Activated T-cell treated with anti-CD3 and anti-CD28 coated beads, Interleukin-2, amount 50 U/mL, for 4 hours (primary cell): Measurements from ENCODE around the gene TCF19. TPM values are rescaled to one million over a fixed set of nuclear protein-coding genes. Genes with fewer than 3 reads are reported as not detected.
A peak's percentile ranks its signal among the peaks of the same experiment; 100 is the strongest.
"Not testable (repeated sequence)": the region's sequence is repeated elsewhere in the genome, so short reads cannot be mapped to it uniquely, and the experiment has no call there.

ENCODE experiments used
- ATAC-seq, 2 donors: fragments of 200-7000 bp; cut with Tn5 transposase; one replicate each; pipeline ENCODE4 v1.10.0; 2021
- DNase-seq: peaks from one replicate; pipeline ENCODE4 v3.0.0-alpha.2; 2020
- H3K27me3 Mint-ChIP-seq: one replicate; pipeline ENCODE4 v1.8.0; 2021; ENCODE audit warnings: low read depth, mixed read lengths
- H3K36me3 Mint-ChIP-seq: one replicate; pipeline ENCODE4 v1.8.0; 2022; ENCODE audit warnings: mixed read lengths; ENCODE audit not compliant: insufficient read depth
- H3K4me1 Mint-ChIP-seq: one replicate; pipeline ENCODE4 v1.8.0; 2021; ENCODE audit warnings: low read depth, mixed read lengths
- H3K4me3 Mint-ChIP-seq: one replicate; pipeline ENCODE4 v1.8.0; 2021; ENCODE audit warnings: mild to moderate bottlenecking, moderate library complexity, mixed read lengths
- H3K9me3 Mint-ChIP-seq: one replicate; pipeline ENCODE4 v1.8.0; 2021; ENCODE audit warnings: mixed read lengths
- total RNA-seq, 3 donors: library from RNA; stranded (reverse); gene quantifications; one replicate each; pipeline ENCODE4 v1.2.1, GENCODE V29; 2021

TCF19 gene
- total RNA-seq, 3 donors from 2014 or later = 28.8 to 31.1 (median 30.8) TPM

DNA sequence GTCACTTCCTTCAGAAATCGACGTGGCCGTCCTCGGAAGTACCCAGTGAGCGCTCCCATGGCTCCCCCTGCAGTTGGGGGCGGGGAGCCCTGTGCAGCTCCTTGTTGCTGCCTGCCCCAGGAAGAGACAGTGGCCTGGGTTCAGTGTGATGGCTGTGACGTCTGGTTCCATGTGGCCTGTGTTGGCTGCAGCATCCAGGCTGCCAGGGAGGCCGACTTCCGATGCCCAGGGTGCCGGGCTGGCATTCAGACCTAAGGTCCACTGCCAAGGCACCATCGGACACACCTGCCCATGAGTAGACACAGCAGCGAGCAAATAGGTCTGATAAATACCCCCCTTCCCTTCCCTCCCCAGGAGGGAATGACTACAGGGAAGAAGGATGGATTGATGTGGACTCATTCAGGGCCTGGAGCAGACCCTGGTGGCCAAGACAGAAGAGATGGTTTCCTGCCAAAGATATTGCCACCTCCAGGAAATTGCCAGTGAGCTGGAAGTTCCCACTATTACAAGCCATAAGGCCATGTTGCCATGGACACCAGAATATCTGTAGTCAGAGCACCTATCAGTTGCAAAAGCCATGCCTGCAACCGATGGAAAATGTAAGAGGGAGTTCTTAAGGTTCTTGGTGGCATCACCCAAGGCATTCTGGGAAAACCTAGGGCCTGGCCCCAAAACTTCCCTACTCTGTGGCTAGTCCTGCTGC, 4.2 kb downstream of the TCF19 start:
- no peaks in the 10 kb centered on the region for H3K27me3 Mint-ChIP-seq
- H3K4me1 Mint-ChIP-seq = peaks cover 18% of the 10 kb centered on the region
- no peak for DNase-seq
- H3K9me3 Mint-ChIP-seq = no peaks in the 10 kb centered on the region
- H3K36me3 Mint-ChIP-seq = no peaks in the 10 kb centered on the region
- ATAC-seq = no peak
- H3K4me3 Mint-ChIP-seq = no peak overlapping the region

DNA sequence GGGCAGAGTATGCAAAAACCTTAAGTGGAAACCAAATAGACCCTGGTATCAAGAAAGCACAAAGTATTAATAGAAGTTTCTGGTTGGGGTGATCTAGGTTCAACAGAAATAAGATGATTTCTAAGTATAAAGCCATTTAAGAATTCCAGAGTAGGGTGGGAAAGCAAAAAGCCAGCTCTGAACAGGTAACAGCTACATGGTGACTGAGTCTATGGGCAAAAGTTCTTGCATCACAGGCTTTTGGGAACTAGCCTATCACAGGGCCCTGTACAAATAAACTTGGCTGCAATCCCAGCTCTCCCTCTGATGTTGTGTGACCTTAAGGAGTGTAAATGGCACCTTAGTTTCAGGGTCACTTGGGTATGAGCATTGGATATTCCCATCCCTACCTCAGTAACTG, 5.5 kb downstream of the TCF19 start:
- ATAC-seq = no peak
- no peak for DNase-seq
- Mint-ChIP-seq H3K4me1 (peaks cover 11% of the 10 kb centered on the region), H3K27me3 (no peaks in the 10 kb centered on the region), H3K4me3 (no peak overlapping the region), H3K36me3 (no peaks in the 10 kb centered on the region), H3K9me3 (no peaks in the 10 kb centered on the region)

DNA sequence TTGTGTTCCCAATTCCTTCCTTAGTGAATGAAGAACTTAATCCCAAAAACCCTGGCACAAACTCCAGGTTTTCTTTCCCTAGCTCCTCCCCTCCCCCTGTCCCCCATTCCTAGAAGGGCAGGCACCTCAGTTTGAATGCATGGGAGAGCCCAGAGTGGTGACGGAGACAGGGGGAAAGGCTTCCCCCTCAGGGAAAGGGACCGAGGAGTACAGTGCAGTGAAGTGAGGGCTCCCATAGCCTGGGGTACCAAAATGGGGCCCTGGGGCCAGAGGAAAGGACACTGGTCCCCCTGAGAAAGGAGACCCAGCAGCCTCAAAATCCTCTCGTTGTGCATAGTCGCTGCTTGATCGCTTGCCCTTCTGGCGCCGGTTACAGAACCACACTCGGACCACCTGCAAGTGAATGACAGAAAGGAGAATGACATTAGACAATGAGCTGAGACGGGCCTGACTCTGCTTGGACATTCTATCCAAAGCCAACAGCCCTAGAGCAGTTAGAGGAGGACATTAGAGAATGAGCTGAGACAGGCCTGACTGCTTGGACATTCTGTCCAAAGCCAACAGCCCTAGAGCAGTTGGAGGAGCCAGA, 6.2 kb downstream of the TCF19 start:
- not testable (repeated sequence) for H3K9me3 Mint-ChIP-seq

DNA sequence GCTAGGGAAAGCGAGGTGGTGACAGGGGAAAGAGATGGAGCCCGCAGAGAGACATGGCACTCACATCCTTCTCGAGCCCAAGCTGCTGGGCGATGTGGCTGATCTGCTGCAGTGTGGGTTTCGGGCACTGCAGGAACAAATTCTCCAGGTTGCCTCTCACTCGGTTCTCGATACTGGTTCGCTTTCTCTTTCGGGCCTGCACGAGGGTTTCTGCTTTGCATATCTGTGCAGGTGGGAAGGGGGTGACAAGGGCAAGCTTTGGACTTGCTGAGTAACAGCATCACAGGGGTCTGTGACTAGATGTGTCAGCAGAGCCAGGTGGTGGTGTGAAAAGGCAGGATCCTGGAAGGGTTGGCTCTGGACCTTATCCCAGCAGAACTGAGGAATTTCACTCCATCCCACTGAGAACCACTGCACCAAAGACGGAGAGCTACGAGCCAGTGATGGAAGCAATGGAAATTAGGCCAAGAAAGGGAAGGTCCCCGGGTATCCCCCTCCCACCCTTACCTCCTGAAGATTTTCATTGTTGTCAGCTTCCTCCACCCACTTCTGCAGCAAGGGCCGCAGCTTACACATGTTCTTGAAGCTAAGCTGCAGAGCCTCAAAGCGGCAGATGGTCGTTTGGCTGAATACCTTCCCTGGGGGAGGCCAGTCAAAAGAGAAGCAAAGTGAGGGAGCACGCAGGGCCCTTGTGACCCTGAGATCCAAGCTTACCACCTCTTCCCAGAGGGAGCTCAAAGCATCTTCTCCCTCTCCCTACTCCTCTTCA, 6.9 kb downstream of the TCF19 start:
- not testable (repeated sequence) for H3K4me3 Mint-ChIP-seq, DNase-seq, H3K36me3 Mint-ChIP-seq, H3K9me3 Mint-ChIP-seq, H3K4me1 Mint-ChIP-seq, H3K27me3 Mint-ChIP-seq
- ATAC-seq = peak; percentile 28 to 48

More for the DNA sequence above, 6.2 kb downstream of the TCF19 start:
- ATAC-seq, H3K4me3 Mint-ChIP-seq, DNase-seq, H3K27me3 Mint-ChIP-seq, H3K36me3 Mint-ChIP-seq, H3K4me1 Mint-ChIP-seq: not testable (repeated sequence)

DNA sequence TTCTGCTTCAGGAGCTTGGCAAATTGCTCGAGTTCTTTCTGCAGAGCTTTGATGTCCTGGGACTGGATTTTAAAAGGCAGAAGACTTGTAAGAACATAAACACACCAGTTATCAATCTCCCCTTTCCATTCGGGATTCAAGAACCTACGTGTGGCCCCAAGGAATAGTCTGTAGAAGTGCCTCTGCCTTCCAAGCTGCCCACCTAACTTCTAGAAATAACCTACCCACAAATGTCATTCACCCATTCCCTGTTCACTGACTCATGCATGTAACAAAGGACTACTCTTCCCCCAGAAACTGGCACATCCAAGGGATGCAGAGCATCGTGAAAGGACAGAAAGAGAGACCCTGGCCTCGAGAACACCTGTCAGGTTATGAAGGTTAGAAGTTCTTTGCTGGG, 7.6 kb downstream of the TCF19 start:
- DNase-seq (no peak), ATAC-seq (no peak)
- no peak overlapping the region for H3K4me3 Mint-ChIP-seq
- no peaks in the 10 kb centered on the region for H3K27me3 Mint-ChIP-seq
- peaks cover 4% of the 10 kb centered on the region for H3K4me1 Mint-ChIP-seq
- no peaks in the 10 kb centered on the region for H3K36me3 Mint-ChIP-seq
- H3K9me3 Mint-ChIP-seq = no peaks in the 10 kb centered on the region

DNA sequence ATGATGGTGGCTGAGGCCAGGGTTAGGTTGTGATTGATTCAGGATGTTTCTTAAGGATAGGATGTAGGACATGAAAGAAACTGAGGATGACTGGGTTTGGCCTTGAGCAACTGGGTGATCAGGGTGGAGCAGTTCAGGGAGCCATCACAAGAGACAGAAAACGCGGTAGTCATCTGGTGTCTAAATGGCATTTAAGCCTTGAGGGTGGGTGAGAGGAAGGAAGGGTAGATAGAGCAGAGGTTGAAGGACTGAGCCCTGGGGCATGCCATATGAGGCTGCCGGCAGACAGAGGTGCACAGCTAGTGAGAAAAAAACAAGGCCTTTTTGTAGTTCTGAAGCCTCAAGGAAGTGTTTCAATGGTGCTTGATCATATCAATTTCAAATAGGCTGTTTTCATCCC, 10.2 kb downstream of the TCF19 start:
- Mint-ChIP-seq H3K9me3 (no peaks in the 10 kb centered on the region), H3K27me3 (no peaks in the 10 kb centered on the region), H3K4me1 (peaks cover 4% of the 10 kb centered on the region), H3K4me3 (no peak overlapping the region), H3K36me3 (no peaks in the 10 kb centered on the region)
- ATAC-seq = no peak
- DNase-seq = no peak

DNA sequence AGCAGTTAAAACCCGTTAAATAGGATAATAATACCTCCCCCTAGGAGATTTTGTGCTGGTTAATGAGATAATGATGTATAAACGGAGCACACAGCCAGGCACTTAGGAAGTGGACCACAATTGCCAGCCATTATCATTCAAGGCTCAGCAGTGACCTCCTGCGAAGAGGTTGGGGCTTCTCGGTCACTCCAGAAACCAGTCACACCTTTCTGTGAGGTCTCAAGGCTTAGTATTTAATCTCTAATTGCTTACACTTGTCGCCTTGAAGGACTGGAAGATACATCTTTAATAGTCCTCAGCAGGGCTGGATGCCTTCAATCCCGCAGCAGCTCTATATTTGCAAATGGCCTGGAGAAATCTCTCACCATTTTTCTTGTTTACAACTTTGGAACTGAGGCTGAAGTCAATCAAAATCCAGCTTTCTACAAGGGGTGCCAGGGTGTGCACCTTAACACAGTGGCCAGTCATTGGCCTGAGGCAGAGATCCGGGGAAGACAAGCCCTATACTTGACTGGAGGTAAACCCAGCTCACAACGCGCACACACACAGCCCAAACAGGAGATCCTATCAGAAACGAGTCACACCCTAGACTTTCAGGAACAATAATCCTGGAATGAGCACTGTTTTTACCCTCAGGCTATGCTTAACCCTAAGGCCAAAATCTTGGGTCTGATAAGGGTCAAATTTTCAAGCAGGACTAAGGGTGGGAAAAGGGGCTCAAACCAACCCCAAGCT, 10.9 kb downstream of the TCF19 start:
- no peaks in the 10 kb centered on the region for H3K36me3 Mint-ChIP-seq
- ATAC-seq = no peak
- H3K4me3 Mint-ChIP-seq = no peak overlapping the region
- no peak for DNase-seq
- no peaks in the 10 kb centered on the region for H3K27me3 Mint-ChIP-seq
- H3K9me3 Mint-ChIP-seq = no peaks in the 10 kb centered on the region
- peaks cover 4% of the 10 kb centered on the region for H3K4me1 Mint-ChIP-seq

DNA sequence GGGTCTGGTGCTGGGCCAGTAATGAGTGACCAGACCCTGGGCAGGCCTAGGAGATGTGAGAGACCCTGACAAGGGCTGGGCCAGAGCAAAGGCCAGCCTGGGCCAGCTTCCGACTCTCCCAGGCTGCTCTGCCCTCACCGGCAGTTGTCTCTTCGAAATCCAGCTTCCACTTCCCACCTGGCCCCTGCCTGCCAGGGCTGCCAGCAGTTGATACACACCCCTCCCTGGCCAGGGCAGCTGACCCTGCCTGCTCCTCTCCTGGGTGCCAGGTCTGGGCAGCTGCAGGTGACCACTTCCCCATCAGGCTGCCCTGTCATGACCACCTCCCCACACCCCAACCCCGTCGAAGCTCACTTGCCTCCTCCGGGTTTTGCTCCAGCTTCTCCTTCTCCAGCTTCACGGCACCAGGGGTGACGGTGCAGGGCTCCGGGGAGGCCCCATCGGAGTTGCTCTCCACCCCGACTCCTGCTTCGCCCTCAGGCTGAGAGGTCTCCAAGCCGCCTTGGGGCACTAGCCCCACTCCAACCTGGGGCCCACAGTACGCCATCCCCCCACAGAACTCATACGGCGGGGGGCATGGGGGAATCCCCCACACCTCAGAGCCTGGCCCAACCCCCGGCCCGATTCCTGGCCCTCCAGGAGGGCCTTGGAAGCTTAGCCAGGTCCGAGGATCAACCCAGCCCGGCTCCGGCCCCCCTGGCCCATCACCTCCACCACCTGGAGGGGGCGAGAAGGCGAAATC, 11.6 kb downstream of the TCF19 start:
- not testable (repeated sequence) for H3K4me1 Mint-ChIP-seq, H3K36me3 Mint-ChIP-seq, DNase-seq, H3K9me3 Mint-ChIP-seq, H3K27me3 Mint-ChIP-seq, H3K4me3 Mint-ChIP-seq, ATAC-seq

DNA sequence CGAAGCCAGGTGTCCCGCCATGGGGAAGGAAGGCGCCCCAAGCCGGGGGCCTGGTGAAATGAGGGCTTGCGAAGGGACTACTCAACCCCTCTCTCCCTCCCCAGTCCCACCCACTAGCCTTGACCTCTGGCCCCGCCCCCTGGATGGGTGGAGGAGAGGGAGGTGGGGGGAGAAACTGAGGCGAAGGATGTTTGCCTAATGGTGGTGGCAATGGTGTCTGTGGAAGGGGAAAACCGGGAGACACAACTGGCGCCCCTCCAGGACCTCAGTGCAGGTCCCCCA, 12.2 kb downstream of the TCF19 start, which contains the start of gene POU5F1:
POU5F1 (minus strand) TSS at position 83 of the 282 bp plus-strand sequence; CDS start at position 21, 62 bp downstream.
- Mint-ChIP-seq H3K36me3 (no peaks in the 10 kb centered on the region), H3K27me3 (no peaks in the 10 kb centered on the region), H3K4me1 (no peaks in the 10 kb centered on the region), H3K9me3 (no peaks in the 10 kb centered on the region), H3K4me3 (no peak within 1 kb of the TSS)
- ATAC-seq (no peak), DNase-seq (no peak)

DNA sequence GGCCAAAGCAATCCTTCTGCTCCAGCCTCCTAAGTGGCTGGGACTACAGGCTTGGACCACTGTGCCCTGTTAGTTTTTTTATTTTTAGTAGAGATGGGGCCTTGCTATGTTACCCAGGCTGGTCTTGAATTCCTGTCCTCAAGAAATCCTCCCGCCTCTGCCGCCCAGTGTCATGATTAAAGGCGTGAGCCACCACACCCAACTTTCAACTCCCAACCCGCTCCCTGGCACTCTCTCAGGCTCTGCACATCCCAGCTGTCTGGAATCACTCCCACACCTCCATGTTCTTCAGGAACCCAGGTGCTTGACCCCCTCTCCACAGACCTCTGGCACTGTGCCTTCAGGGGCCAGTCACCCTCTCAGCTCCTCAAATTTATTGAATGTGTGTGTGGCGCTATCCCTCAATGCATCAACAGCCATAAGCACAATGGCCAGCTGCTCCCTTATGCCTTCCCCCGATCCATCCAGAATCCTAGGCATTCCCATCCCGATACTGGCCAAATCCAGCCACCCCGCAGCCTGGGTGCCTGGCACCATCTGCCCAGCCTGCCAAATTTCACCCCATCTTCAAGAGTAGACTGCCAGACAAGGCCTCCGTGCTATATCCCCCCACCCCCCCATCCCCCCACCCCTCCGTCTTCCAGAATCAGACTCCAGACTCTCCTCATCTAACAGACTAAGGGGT, 12.7 kb downstream of the TCF19 start:
- ATAC-seq = no peak

DNA sequence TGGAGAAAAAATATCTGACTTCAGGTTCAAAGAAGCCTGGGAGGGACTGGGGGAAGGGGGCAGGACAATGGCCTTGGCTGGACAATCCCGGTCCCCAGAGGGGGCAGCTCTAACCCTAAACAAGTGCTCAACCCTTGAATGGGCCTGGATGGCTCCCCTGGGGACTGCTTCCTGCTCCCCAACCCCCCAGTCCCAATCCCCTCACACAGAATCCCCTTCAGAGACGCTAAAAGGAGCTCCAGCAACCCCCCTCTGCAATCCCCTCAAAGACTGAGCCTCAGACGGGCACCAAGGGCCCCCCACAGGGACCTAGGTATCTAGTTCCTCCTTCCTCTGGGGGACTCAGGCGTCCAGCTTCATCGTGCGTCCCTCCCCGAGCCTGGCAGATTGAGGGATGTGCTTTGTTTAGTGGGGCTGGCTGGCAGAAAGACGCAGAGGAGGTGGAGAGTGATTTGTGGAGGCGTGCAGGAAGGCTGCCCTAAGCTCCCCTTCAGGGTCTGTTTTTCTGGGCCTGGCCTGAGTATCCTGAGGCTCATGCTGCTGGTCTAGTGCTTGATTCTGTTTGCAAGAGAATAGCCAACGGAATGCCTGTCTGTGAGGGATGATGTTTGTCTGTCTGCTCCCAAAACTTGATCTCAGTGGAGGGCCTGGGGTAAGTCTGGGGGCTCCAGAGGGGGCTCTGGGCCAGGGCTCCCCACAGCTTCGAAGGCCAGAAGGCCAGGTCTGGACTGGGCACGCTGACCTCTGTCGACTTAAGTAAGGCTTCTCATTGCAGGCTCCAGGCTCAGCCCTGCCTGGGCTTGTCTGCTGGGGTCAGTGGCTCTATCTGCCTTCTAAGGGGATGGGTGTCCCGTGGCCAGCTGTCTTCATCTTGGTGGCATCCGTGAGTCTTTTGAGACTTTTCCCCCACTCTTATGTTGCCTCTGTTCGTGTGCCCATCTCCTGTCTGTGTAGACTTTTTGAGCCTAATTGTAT, 13.8 kb downstream of the TCF19 start:
- H3K9me3 Mint-ChIP-seq = no peaks in the 10 kb centered on the region
- peaks cover 4% of the 10 kb centered on the region for H3K4me1 Mint-ChIP-seq
- no peaks in the 10 kb centered on the region for H3K27me3 Mint-ChIP-seq
- no peak overlapping the region for H3K4me3 Mint-ChIP-seq
- H3K36me3 Mint-ChIP-seq = no peaks in the 10 kb centered on the region
- ATAC-seq (no peak), DNase-seq (no peak)

More for the DNA sequence above, 12.7 kb downstream of the TCF19 start:
- Mint-ChIP-seq H3K4me1 (peaks cover 3% of the 10 kb centered on the region), H3K4me3 (no peak overlapping the region), H3K9me3 (no peaks in the 10 kb centered on the region), H3K36me3 (no peaks in the 10 kb centered on the region), H3K27me3 (no peaks in the 10 kb centered on the region)
- no peak for DNase-seq

DNA sequence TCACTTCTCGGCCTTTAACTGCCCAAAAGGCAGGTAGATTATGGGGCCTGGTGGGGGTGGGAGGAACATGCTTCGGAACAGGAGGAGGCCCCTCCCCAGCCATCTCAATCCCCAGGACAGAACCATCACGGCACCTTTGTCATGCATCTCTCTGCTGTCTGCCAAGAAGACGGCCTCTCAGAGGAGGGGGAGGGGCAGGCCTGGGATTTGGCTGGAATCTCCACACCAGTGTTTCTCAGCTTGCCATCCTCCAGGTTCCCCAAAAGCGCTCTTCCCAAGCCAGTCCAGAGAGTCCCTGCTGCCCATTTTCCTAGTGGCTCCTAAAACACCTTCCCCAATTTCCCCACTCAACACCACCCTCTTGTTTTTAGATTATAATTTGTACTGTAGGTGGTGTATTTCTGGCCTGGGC, 14.6 kb downstream of the TCF19 start:
- Mint-ChIP-seq H3K9me3 (no peaks in the 10 kb centered on the region), H3K4me1 (peaks cover 7% of the 10 kb centered on the region), H3K4me3 (no peak overlapping the region), H3K27me3 (no peaks in the 10 kb centered on the region), H3K36me3 (no peaks in the 10 kb centered on the region)
- no peak for ATAC-seq
- no peak for DNase-seq

DNA sequence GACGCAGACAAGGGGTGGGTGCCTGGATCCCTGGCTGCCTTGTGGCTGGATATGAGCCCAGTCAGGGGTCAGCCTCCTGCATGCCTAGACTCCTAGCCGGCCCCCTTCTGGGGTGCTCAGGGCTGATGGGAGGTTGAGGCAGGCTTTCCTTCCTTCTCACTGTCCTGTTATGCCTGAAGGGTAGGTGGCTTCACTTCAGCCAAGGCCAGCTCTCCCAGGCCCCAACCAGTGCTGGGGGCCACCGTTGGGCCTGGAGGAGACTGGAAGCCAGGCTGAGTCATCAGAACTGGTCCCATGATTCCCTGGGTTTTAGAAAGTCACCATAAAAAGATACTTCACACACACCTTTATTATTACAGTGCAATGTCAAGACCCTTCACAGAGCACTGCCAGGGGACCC, 15.0 kb downstream of the TCF19 start:
- peaks cover 10% of the 10 kb centered on the region for H3K4me1 Mint-ChIP-seq
- no peaks in the 10 kb centered on the region for H3K9me3 Mint-ChIP-seq
- H3K27me3 Mint-ChIP-seq = no peaks in the 10 kb centered on the region
- ATAC-seq (no peak), DNase-seq (no peak)
- H3K4me3 Mint-ChIP-seq = no peak overlapping the region
- H3K36me3 Mint-ChIP-seq = no peaks in the 10 kb centered on the region
